ENCODE measurements around the gene DCXR.

GRCh38 chr17:82007495-82008257, 29.8 kb downstream of the DCXR start:
- TF ChIP-seq EZH2 (IDR thresholded peaks at IDR 0.05): no peak
- TF ChIP-seq POLR2AphosphoS5 (IDR thresholded peaks at IDR 0.05; ENCODE audit: borderline replicate concordance, low read depth, low read length): no peak
- TF ChIP-seq FOXP2 (optimal IDR thresholded peaks at IDR 0.05; ENCODE audit: control extremely low read depth, extremely low read length, insufficient read depth): no peak

All from SK-N-MC (cell line).